ENCODE data around the gene ASCL5.

ASCL5 gene

DNA sequence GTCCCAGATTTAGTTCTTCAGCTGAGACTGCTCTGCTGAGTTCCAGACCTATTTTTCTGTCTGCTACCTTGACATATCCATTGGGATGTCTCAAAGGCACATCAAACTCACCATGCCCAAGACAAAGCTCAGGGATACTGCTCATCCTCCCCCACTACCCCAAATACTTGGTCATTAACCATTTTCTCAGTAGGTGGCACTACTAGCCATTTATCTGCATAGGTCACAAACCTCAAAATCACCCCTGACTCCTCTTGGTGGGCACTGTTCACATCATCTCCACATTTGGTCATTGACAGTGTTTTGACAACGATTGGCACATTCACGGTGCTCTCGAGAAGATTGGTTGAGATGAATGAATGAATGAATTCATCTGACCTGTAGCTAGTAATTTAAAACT is 46.8 kb downstream of the ASCL5 start:
- DNase-seq: no peak

DNA sequence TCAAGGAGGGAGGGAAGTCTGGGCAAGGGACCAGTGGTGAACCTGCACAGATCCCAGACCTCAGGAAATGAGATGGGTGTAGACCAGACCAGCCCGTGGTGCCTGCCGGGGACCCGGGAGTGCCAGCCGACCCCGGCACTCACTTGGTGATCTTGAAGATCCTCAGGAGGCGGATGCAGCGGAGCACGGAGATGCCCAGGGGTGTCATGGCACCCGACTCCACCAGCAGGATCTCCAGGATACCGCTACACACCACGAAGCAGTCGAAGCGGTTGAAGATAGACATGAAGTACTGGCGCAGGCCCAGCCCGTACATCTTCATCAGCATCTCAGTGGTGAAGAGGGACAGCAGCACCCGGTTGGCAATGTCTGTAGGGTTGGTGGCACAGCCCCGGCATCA is 49.2 kb downstream of the ASCL5 start:
- DNase-seq: no peak

GRCh38 chr1:201077116-201077515 is 49.9 kb downstream of the ASCL5 start:
- DNase-seq: no peak

DNA sequence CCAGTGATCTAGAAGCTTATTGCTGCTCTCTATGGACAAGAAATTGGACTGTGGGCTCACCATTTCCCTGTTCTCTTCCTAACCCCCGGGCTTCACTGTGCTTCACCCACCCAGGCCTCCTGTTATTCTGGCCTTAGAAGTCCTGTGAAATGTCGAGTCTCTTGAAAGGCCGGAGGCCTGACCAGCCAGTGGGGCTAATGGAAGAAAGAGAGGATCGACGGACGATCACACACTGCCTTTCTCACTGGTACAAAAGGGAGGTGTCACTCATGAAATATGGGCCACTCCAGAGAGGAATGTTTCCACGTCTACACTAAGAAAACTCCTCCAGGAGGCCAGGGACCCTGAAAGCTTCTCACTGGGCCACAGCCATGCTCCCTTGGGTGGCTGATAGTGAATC is 50.9 kb downstream of the ASCL5 start:
- DNase-seq: no peak

DNA sequence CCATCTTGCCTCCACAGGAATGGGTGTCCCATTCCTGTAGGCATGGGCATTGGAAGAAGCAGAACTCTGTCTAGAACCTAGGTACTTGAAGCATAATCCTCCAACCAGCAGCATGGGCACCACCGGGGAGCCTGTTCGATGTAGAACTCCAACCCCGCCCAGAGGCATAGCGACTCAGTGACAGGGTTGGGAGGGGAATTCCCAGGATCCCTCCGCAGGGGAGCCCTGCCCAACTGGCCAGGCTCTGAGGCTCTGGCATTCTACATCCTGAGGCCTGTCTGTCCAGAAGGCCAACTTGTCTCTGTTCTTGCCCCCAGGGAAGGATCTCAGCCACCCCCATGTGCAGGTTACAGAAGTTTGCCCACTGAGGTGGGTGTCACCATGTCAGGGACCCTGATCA is 53.0 kb downstream of the ASCL5 start:
- DNase-seq: no peak

DNA sequence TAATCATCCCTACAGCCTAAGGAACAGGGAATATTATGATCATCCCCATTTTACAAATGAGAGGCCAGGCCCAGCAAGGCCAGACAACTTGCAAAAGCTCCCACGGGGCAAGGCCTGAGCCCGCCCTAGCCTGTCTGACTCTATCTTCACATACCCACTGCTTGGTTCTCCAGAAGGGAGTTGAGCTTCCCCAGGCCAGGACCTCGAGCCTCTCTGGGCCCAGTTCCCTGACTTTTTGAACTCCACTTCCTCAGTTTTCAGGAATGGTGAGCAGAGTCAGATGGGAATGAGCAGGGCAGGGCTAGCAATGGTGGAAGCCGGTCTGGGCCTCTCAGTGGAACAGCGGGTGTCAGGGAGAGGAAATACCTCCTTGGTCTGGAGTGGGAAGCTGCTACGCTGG is 54.1 kb downstream of the ASCL5 start:
- DNase-seq: no peak

DNA sequence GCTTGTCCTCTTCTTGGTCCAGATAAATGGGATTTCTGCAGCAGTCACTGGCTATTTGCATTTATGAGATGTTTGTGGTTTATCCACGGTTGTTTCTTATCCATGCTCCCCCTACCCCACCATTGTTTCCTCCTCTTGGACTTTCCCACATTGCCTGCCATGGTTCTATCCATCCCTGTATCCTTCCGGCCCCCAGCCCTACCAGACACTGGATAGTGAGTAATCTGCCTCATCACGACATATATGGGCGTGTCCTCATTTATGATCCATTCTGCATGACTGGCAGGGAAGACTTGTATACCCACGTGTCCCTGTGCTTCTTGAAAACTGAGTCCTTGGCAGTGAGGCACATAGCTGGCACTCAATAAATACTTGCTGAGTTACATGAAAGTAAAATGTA is 54.8 kb downstream of the ASCL5 start:
- DNase-seq: no peak

DNA sequence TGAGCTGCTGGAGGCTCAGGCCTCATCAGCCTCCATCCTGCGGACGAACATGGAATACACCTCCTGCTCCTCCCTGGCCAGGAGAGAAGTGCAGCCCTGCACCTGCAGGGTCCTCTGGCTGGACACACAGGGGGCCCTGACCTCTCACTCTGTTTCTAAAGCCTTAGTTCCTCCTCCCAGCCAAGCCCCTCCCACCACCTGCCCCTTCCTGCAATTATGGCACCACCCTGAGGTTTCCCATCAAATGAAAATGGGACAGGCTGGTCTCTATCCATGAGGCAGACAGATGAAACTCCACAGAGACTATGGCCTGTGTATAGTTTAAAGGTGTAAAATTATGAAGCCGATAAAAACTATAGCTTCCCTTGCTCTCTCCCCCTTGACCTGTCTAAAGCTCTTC is 57.3 kb downstream of the ASCL5 start:
- no peak for DNase-seq

GRCh38 chr1:201068976-201069375 is 58.0 kb downstream of the ASCL5 start:
- DNase-seq: no peak

DNA sequence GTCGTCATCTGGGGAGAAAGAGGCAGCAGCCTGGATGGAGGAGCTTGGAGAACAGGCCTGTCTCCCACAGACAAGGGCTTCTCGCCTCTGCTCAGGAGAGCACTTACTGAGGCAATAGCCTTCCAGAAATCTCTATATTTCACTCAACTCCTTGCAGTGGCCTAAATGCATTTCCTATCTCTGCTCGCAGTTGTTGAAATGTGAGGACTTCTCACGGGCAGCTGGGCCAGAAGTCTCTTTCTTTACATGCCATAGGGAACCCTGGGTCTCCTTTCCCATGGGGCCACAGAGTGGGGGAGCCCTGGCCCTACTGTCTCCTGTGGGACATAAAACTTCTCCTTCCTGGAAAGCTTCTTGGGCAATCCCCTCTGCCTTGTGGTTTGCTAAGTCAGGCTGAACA is 60.0 kb downstream of the ASCL5 start:
- DNase-seq: no peak

- DNase-seq: no peak
Observed at GRCh38 chr1:201065686-201066085, 61.3 kb downstream of the ASCL5 start.

DNA sequence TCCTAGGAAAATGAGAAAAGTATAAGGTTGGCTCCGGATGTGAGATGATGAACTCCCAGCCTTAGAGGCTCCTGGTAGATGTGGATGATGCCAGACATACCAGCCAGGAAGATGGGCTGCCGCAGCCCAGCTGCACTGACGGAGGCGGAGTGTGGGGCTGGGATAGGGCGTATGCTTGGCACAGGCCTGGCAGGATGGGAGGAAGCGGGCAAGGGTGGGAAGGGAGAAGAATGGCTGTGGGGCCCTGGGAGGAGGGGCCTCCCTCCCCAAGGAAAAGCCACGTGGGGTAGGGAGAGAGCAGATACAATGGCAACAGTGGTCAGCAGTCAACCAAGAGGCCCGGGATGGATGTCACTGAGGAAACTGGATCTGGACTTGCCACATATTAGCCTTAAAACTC is 62.2 kb downstream of the ASCL5 start:
- no peak for DNase-seq
